HG03025 (cell line): Measurements from ENCODE around the gene ANO6.
"Not testable (repeated sequence)": the region's sequence is repeated elsewhere in the genome, so short reads cannot be mapped to it uniquely, and the experiment has no call there.

Source experiments
- ATAC-seq: cut with Tn5 transposase; IDR thresholded peaks from one replicate; pipeline ENCODE4 v1.9.1; 2021; ENCODE audit warnings: mild to moderate bottlenecking, moderate library complexity; ENCODE audit not compliant: unreplicated experiment, low FRiP score

Gene ANO6

GRCh38 chr12:45304514-45305178, 88.8 kb downstream of the ANO6 start:
- no peak for ATAC-seq

DNA sequence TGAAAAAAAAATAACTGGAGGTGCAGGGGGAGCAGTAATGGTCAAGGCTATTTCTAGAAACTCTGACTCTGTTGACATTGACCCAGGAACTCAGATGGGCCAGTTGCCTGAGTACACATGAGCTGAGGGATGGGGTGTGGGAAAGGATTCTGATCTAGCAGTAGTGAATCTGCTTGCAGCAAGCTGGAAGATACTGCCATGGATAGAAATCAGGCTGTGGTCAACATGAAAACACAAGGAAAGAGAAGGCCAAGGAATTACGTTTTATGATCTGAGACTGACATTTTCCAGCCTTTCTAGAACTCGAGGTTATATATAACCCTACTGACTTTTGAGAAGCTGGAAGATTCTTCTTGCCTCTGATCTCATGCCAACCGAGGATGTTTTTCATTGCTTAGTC, 90.0 kb downstream of the ANO6 start:
- ATAC-seq, result no peak

DNA sequence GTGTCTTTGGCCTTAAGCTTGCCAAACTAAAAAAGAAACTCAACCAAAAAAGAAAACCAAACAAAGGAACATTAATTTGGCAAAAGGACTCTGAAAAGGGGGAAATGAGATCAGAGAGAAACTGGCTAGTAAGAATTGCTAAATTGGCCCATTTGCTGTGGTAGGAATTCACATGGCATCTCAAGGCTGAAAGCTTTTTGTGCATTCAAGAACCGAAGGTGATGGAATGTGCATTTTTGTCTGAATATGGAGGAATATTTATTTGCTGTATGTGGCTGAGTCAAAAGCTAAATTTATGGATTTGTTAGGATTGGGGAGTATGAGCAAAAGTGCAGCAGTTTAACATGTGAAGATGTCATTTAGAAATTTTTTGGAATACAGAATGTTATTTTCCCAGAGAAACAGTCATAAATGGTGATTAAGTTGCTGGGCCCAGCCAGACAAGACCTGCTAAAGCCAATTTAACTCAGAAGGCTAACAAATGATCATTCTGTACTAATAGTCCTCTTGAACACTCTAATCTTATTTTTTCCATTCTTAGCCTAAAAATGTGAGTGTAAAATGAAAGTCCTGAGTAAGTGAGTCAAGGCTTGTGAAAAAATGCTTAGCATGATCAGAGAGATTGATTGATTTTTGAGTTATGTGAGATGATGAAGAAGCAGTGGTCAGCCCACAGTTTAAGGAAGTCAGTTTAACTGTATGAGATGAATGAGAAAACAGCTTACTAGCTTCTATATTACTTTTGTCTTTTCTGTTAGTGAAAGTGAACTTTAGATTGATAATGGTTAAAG, 94.1 kb downstream of the ANO6 start:
- ATAC-seq, result no peak

DNA sequence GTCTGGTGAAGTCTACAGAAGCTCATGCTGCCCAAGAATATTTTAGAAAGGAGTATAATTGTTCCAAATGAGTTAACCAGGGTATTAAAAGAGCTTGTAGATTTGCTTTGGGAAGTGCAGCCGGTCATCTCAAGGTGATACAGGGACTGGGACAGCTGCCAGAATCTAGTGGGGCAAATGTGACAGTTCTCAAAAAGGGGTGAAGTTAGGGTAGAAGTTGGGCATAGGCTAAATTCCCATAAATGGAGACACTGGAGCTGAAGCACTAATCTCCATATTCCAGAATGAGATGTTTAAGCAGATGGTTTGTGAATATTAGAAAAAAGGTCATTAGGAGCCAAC, 94.7 kb downstream of the ANO6 start:
- no peak for ATAC-seq

GRCh38 chr12:45312012-45312411, 96.1 kb downstream of the ANO6 start:
- ATAC-seq, result no peak

DNA sequence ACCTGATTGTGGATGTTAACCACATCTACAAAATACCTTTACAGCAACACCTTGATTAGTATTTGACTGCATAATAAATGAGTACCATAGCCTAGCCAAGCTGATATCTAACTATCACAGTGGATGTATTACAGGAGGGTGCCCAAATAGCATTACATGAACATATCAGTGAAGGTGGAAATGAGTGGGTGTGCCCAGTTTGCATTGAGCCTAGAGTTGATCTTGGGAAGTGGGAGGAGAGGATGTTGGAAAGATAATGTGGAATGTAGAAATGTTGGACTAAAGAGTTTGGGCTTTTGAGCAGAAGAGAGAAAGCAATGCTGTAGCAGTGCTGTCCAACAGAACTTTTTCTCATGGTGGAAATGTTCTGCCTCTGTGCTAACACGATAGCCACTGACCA, 98.9 kb downstream of the ANO6 start:
- ATAC-seq, result no peak

DNA sequence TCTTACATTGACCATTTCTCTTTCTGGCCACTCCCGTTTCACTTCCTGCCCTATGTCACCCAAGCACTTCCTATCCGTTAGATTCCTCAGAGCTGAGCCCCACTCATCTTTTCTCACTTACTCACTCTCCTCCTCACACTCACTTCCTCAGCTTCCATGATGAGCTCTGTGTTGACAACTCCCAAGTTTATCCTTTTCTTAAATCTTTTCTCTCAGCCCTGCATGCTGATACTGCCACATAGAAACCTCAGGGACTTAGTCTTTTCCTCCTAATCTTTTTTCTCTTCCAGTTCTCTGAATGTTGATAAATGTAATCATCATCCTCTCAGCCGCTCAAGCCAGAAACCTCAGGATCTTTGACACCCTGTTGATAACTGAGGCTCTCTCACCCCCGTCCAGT, 99.6 kb downstream of the ANO6 start:
- no peak for ATAC-seq

- not testable (repeated sequence) for ATAC-seq
Observed at GRCh38 chr12:45317261-45317660, 101.4 kb downstream of the ANO6 start.

DNA sequence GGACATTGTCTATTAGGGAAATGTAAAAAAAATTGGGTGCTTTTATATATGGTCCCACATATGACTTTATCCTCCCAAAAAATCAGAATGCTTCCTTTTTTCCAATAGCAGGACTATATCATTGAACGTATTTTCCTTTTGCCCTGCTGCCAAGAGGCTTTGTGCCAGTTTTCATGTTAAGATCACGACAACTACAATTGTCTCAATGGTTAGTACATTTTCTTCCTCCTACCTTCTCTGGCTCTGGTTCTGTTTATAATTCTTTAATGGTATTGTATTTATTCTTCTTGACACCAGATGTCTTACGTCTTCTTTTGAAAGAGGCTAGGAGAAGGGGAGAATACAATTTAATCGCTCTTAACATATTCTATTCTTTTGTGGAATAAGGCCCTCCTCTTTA, 106.9 kb downstream of the ANO6 start:
- ATAC-seq, result no peak

- ATAC-seq, result no peak
Observed at GRCh38 chr12:45324391-45324790, 108.5 kb downstream of the ANO6 start.

- ATAC-seq, result no peak
Observed at GRCh38 chr12:45326358-45326975, 110.6 kb downstream of the ANO6 start.

- no peak for ATAC-seq
Observed at GRCh38 chr12:45327823-45328383, 112.0 kb downstream of the ANO6 start.

GRCh38 chr12:45329238-45329637, 113.3 kb downstream of the ANO6 start:
- ATAC-seq, result no peak

- no peak for ATAC-seq
Observed at GRCh38 chr12:45329702-45330101, 113.8 kb downstream of the ANO6 start.

GRCh38 chr12:45331552-45331951, 115.7 kb downstream of the ANO6 start:
- no peak for ATAC-seq

DNA sequence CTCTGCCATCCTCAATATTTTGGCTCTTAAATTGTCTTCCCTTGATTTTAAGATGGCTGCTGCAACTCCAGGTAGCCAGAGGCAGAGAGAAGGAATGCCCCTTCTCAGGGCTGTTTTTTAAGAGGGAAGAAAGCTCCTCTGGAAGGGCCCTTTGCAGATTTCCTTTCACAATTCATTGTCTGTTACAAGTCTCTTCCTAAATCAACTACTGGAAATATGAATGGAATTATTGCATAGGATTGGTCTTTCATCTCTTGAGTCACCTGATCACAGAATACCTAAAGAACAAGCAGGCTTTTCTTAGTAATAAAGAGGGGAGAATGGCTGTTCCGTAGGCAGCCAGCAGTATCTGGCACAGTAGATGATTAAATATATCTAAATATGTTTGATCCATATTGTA, 118.5 kb downstream of the ANO6 start:
- no peak for ATAC-seq

DNA sequence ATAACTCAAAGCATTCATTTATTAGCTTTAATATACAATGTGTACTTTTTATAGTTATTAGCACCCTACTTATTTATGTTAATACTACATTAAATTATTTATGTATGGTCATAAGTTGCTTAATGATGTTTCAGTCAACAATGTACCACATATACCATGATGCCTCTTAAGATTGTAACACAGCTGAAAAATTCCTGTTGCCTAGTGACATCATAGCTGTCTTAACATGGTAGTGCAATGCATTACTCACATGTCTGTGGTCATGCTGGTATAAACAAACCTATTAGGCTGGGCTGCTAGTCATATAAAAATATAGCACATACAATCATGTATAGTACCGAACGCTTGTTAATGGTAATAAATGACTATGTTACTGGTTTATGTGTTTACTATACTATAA, 120.4 kb downstream of the ANO6 start:
- no peak for ATAC-seq

DNA sequence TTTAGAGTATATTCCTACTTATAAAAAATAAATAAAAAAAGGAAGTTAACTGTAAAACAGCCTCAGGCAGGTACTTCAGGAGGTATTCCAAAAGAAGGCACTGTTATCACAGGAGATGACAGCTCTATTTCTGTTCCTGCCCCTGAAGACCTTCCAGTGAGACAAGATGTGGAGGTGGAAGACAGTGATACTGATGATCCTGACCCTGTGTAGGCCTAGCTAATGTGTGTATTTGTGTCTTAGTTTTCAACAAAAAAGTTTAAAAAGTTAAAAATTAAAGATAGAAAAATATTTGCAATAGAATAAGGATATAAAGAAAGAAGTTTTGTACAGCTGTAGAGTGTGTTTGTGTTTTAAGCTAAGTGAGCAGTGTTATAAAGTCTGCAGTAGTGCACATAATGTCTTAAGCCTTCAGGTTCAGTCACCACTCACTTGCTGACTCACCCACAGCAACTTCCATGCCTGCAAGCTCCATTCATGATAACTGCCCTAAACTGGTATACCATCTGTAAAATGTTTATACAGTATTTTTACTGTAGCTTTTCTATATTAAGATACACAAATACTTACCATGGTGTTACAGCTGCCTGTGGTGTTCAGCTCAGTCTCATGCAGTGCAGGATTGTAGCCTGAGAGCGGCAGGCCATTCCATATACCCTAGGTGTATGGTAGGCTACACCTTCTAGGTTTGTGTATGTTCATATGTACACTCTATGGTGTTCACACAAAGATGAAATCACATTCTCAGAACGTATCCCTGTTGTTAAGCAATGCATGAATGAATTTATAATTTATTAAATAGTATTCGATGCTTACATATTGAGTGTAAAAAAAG, 121.1 kb downstream of the ANO6 start:
- ATAC-seq, result no peak

GRCh38 chr12:45337835-45338234, 121.9 kb downstream of the ANO6 start:
- ATAC-seq, result no peak

DNA sequence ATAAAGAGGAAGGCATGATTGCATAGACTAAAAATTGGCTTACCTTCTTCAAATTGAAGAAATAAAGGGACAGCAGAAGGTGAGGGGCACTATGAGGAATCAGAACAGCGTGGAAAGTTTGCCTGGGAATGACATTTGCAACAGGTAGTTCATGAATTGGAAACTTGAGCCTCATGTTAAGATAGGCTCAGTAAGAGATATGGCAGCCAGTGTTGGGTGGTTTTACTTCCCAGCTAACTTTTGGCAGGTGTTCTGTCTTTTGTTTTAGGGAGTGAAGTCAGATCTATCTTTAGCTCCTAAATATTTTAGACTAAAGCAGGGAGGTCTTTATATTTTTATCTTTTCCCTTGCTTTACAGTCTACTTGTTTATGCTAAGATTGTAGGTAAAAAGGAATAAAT, 122.4 kb downstream of the ANO6 start:
- ATAC-seq, result no peak

DNA sequence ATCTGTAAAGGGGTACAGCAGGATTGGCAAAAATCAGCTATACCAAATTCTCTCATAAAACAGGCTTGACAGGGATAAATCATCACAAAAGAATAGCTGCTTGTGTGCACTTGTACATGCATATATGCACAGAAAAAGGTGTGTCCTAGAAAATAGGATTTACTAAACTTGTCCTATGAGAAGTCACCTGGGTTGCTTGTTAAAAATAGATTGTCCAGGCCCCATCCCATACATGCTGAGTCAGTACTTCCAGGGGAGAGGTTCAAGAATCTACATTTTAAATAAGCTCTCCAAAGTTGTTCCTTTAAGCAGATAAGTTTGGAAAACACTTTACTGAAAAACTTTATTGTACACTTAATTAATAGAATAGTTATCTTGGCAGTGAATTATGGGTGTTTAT, 123.1 kb downstream of the ANO6 start:
- no peak for ATAC-seq
